DOHH2 (cell line): ENCODE data around the gene SERINC5.

Experiments
- H3F3A ChIP-seq: fragments of 200-600 bp; sonication (generic), shearing (Covaris generic); 2 replicates; pipeline ENCODE4 v1.6.0; 2016; ENCODE audit warnings: antibody characterized with exemption, mild to moderate bottlenecking; ENCODE audit not compliant: control insufficient read depth, insufficient read depth
- H3K27ac ChIP-seq: fragments of 200-600 bp; sonication (generic); 2 replicates; pipeline ENCODE4 v1.5.1; 2014; ENCODE audit warnings: low read depth, mild to moderate bottlenecking, low read length, moderate library complexity
- H3K27me3 ChIP-seq: fragments of 200-600 bp; sonication (generic); 2 replicates; pipeline ENCODE4 v1.6.1; 2014; ENCODE audit warnings: mild to moderate bottlenecking, low read length, mixed read lengths; ENCODE audit not compliant: control insufficient read depth
- H3K36me3 ChIP-seq: fragments of 200-600 bp; sonication (generic); 2 replicates; pipeline ENCODE4 v1.6.1; 2014; ENCODE audit warnings: mild to moderate bottlenecking, low read length, moderate library complexity, mixed read lengths; ENCODE audit not compliant: control insufficient read depth
- H3K4me1 ChIP-seq: fragments of 200-600 bp; sonication (generic); 2 replicates; pipeline ENCODE4 v1.6.1; 2014; ENCODE audit warnings: mild to moderate bottlenecking, low read length, mixed read lengths; ENCODE audit not compliant: control insufficient read depth
- H3K4me2 ChIP-seq: fragments of 200-600 bp; sonication (generic); 2 replicates; pipeline ENCODE4 v1.6.0; 2014; ENCODE audit warnings: mild to moderate bottlenecking, low read length, moderate library complexity
- H3K4me3 ChIP-seq: fragments of 200-600 bp; sonication (generic); 2 replicates; pipeline ENCODE4 v1.5.1; 2014; ENCODE audit warnings: mild to moderate bottlenecking, low read length, mixed read lengths
- H3K79me2 ChIP-seq: fragments of 200-600 bp; sonication (generic); 2 replicates; pipeline ENCODE4 v1.6.1; 2014; ENCODE audit warnings: mild to moderate bottlenecking, low read length, mixed read lengths; ENCODE audit not compliant: control insufficient read depth
- H3K9me2 ChIP-seq: fragments of 200-600 bp; sonication (generic); replicated peaks from 2 replicates; pipeline ENCODE4 v1.6.1; 2014; ENCODE audit warnings: mild to moderate bottlenecking, low read length, mixed read lengths; ENCODE audit not compliant: control insufficient read depth
- H3K9me3 ChIP-seq: fragments of 200-600 bp; sonication (generic); 2 replicates; pipeline ENCODE4 v1.6.1; 2014; ENCODE audit warnings: antibody characterized with exemption, low read length, mixed read lengths; ENCODE audit not compliant: control insufficient read depth, insufficient read depth
- H4K20me1 ChIP-seq: fragments of 200-600 bp; sonication (generic); 2 replicates; pipeline ENCODE4 v1.6.0; 2014; ENCODE audit warnings: low read depth, mild to moderate bottlenecking, antibody characterized with exemption, low read length, moderate library complexity; ENCODE audit not compliant: control insufficient read depth, insufficient read depth
- EZH2phosphoT487 ChIP-seq: fragments of 200-600 bp; sonication (generic); IDR thresholded peaks from 2 replicates; pipeline ENCODE4 v1.6.1; 2017; ENCODE audit warnings: borderline replicate concordance, mild to moderate bottlenecking, antibody characterized with exemption, low read length, moderate library complexity, mixed read lengths
- TF ChIP-seq, protein P1 (sequence below): fragments of 200-600 bp; sonication (generic); IDR thresholded peaks from one replicate; pipeline ENCODE4 v1.5.1; 2014; ENCODE audit warnings: antibody characterized with exemption, mild to moderate bottlenecking, low read depth, low read length; ENCODE audit not compliant: poor library complexity, severe bottlenecking

SERINC5 gene

DNA sequence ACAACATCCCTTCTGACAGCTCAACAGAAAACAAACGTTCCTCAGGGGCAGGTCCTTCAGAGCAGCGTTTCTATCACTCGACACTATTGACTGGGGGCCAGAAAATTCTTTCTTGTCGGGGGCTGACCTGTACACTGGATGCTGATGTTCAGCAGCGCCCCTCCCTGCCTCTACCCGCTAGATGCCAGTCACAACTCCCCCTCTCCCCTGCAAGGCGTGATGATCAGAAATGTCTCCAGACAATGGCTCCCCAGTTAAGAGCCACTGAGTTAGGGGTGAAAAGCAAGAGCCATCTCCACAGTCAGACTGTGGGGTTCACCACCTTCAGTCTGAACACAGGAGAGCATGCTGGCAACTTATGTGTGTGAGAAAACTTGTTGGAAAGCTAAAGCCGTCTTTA lies 39.8 kb downstream of the SERINC5 start:
- Histone ChIP-seq H3K9me2 (no peaks in the 10 kb centered on the region), H3K27ac (no peak overlapping the region), H3K36me3 (no peaks in the 10 kb centered on the region), H4K20me1 (no peaks in the 10 kb centered on the region), H3K9me3 (no peaks in the 10 kb centered on the region), H3K27me3 (peaks cover 2% of the 10 kb centered on the region; the same call in 1 of the 2 replicates), H3K4me1 (no peaks in the 10 kb centered on the region), H3K79me2 (no peaks in the 10 kb centered on the region), H3K4me2 (no peak overlapping the region), H3K4me3 (no peak overlapping the region), H3F3A (no peaks in the 10 kb centered on the region)
- no peak for TF ChIP-seq EZH2phosphoT487
- TF ChIP-seq, protein P1, sequence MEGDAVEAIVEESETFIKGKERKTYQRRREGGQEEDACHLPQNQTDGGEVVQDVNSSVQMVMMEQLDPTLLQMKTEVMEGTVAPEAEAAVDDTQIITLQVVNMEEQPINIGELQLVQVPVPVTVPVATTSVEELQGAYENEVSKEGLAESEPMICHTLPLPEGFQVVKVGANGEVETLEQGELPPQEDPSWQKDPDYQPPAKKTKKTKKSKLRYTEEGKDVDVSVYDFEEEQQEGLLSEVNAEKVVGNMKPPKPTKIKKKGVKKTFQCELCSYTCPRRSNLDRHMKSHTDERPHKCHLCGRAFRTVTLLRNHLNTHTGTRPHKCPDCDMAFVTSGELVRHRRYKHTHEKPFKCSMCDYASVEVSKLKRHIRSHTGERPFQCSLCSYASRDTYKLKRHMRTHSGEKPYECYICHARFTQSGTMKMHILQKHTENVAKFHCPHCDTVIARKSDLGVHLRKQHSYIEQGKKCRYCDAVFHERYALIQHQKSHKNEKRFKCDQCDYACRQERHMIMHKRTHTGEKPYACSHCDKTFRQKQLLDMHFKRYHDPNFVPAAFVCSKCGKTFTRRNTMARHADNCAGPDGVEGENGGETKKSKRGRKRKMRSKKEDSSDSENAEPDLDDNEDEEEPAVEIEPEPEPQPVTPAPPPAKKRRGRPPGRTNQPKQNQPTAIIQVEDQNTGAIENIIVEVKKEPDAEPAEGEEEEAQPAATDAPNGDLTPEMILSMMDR, result no peak

DNA sequence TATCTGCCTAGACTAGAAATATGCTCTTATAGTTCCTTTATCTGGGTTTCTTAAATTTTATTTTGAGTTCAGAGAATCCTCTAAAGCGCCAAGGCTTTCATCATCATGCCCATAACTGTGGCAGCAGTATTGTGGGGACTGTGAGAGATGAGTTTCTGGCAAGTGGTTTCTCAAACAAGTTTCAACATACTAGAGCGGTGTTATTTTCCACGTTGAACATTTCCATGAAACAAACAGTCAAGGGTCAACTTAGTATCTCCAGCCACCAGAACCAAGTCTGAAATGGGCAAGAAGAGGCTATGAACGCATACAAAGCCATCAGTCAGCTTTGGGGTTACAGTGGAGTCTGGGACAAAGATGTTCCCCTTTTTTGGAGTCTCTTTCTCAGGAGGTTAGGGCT lies 40.3 kb downstream of the SERINC5 start:
- Histone ChIP-seq H3K4me3 (no peak overlapping the region), H3K4me1 (no peaks in the 10 kb centered on the region), H4K20me1 (no peaks in the 10 kb centered on the region), H3K9me2 (no peaks in the 10 kb centered on the region), H3K9me3 (no peaks in the 10 kb centered on the region), H3K4me2 (no peak overlapping the region), H3K79me2 (no peaks in the 10 kb centered on the region), H3K27me3 (peaks cover 2% of the 10 kb centered on the region; the same call in 1 of the 2 replicates), H3K36me3 (no peaks in the 10 kb centered on the region), H3K27ac (no peak overlapping the region), H3F3A (no peaks in the 10 kb centered on the region)
- no peak for TF ChIP-seq EZH2phosphoT487
- TF ChIP-seq, protein P1, result no peak

DNA sequence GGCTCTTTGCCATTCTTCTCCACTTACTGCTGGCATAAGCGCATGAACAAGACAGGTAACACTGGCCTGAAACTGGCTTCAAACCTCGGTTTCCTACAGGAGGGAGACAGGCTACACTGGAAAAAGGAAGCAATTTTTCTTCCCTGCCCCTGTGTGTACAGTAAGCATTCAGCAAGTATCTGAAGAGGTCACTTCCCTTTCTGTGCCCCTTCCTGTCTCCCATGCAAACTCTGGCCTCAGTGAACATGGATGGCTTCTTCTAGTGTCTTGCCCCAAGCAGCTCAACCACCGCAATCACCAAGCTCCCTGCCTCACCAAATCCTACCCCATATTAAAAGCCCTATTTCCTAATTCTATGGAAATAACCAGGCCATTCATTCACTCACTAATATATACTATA lies 42.4 kb downstream of the SERINC5 start:
- no peaks in the 10 kb centered on the region for H3K9me2 ChIP-seq
- H3K36me3 ChIP-seq, result no peaks in the 10 kb centered on the region
- peaks cover 2% of the 10 kb centered on the region; the same call in 1 of the 2 replicates for H3K27me3 ChIP-seq
- no peaks in the 10 kb centered on the region for H3F3A ChIP-seq
- H3K4me2 ChIP-seq, result no peak overlapping the region
- H3K4me3 ChIP-seq, result no peak overlapping the region
- H4K20me1 ChIP-seq, result no peaks in the 10 kb centered on the region
- H3K9me3 ChIP-seq, result no peaks in the 10 kb centered on the region
- H3K27ac ChIP-seq, result no peak overlapping the region
- H3K79me2 ChIP-seq, result no peaks in the 10 kb centered on the region
- no peaks in the 10 kb centered on the region for H3K4me1 ChIP-seq
- TF ChIP-seq, protein P1, result no peak
- no peak for TF ChIP-seq EZH2phosphoT487

DNA sequence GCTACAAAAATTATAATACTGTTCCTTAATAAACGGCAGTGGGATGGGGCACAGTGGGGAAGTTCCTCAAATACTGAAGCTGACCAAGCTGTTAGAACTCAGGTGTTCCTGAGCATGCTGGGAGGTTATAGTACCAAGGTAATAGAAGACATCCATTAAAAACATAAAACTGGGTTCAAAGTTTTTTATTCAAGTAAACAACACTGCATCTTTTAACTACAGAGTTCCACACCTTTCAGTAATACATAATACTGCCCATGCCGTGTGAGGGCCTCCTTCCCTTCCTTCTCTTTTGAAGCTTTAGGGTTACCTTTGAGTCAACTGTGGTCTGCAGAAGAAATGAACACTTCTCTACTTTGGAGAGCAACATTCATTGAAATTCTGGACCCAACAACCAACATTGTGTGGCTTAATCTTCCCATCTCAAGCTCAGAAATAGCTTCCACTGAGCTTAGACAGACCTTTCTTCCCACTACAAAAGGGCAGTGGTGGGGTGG lies 43.6 kb downstream of the SERINC5 start:
- TF ChIP-seq EZH2phosphoT487, result no peak
- TF ChIP-seq, protein P1, result no peak
- no peaks in the 10 kb centered on the region for H3K9me2 ChIP-seq
- no peaks in the 10 kb centered on the region for H3K36me3 ChIP-seq
- peaks cover 2% of the 10 kb centered on the region; the same call in 1 of the 2 replicates for H3K27me3 ChIP-seq
- no peak overlapping the region for H3K27ac ChIP-seq
- no peak overlapping the region for H3K4me2 ChIP-seq
- no peaks in the 10 kb centered on the region for H4K20me1 ChIP-seq
- no peaks in the 10 kb centered on the region for H3K9me3 ChIP-seq
- H3K79me2 ChIP-seq, result no peaks in the 10 kb centered on the region
- no peak overlapping the region for H3K4me3 ChIP-seq
- H3K4me1 ChIP-seq, result no peaks in the 10 kb centered on the region
- H3F3A ChIP-seq, result no peaks in the 10 kb centered on the region
